IPS-15b (cell line): Measurements from ENCODE around the gene ST8SIA6.

ENCODE experiments used
- H3K27me3 ChIP-seq: one replicate; pipeline ENCODE4 v1.6.1; 2013; ENCODE audit warnings: low read length; ENCODE audit not compliant: control insufficient read depth, insufficient read depth
- H3K36me3 ChIP-seq: one replicate; pipeline ENCODE4 v1.6.1; 2013; ENCODE audit warnings: low read length; ENCODE audit not compliant: control insufficient read depth, insufficient read depth
- H3K4me1 ChIP-seq: one replicate; pipeline ENCODE4 v1.6.1; 2013; ENCODE audit warnings: mild to moderate bottlenecking, low read length; ENCODE audit not compliant: control insufficient read depth, insufficient read depth
- H3K4me3 ChIP-seq: one replicate; pipeline ENCODE4 v1.5.1; 2013; ENCODE audit warnings: low read depth, low read length
- H3K9ac ChIP-seq: one replicate; pipeline ENCODE4 v1.6.1; 2013; ENCODE audit warnings: low read depth, mild to moderate bottlenecking, low read length
- H3K9me3 ChIP-seq: one replicate; pipeline ENCODE4 v1.6.1; 2013; ENCODE audit warnings: mild to moderate bottlenecking, low read length; ENCODE audit not compliant: control insufficient read depth, insufficient read depth

Gene ST8SIA6

GRCh38 chr10:17375936-17376584 is 78.3 kb downstream of the ST8SIA6 start:
- H3K27me3 ChIP-seq: no peaks in the 10 kb centered on the region
- no peak overlapping the region for H3K4me3 ChIP-seq
- H3K36me3 ChIP-seq: no peaks in the 10 kb centered on the region
- no peaks in the 10 kb centered on the region for H3K9me3 ChIP-seq
- H3K4me1 ChIP-seq: peaks cover 6% of the 10 kb centered on the region
- H3K9ac ChIP-seq: no peak overlapping the region

DNA sequence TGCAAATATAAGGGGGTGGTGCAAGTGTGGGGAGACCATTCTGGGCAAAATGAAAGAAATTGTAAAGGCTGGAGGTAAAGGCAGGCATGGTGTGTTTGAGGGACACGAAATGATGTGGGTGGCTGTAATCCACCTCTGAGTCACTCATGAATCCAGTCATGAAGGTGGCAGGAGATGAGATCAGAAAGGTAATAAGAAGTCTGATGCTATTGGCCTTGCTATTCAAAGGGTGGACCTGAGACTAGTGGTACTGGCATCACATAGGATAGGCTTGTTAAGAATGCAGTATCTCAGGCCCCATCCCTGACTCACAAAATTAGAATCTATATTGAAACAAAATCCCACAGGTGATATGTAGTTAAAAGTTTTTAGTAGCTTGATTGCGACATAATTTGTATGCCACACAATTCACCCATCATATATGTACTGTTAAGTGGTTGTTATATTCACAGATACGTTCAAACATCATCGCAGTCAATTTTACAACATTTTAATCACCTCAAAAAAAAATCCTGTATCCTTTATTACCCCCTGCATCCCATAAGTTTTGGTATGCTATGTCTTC is 85.6 kb downstream of the ST8SIA6 start:
- no peaks in the 10 kb centered on the region for H3K4me1 ChIP-seq
- H3K36me3 ChIP-seq: no peaks in the 10 kb centered on the region
- H3K9ac ChIP-seq: no peak overlapping the region
- H3K4me3 ChIP-seq: no peak overlapping the region
- no peaks in the 10 kb centered on the region for H3K9me3 ChIP-seq
- no peaks in the 10 kb centered on the region for H3K27me3 ChIP-seq

- H3K36me3 ChIP-seq: no peaks in the 10 kb centered on the region
- H3K27me3 ChIP-seq: no peaks in the 10 kb centered on the region
- no peaks in the 10 kb centered on the region for H3K9me3 ChIP-seq
- H3K4me3 ChIP-seq: no peak overlapping the region
- H3K4me1 ChIP-seq: no peaks in the 10 kb centered on the region
- H3K9ac ChIP-seq: no peak overlapping the region
Observed at GRCh38 chr10:17366705-17367104, 87.7 kb downstream of the ST8SIA6 start.

DNA sequence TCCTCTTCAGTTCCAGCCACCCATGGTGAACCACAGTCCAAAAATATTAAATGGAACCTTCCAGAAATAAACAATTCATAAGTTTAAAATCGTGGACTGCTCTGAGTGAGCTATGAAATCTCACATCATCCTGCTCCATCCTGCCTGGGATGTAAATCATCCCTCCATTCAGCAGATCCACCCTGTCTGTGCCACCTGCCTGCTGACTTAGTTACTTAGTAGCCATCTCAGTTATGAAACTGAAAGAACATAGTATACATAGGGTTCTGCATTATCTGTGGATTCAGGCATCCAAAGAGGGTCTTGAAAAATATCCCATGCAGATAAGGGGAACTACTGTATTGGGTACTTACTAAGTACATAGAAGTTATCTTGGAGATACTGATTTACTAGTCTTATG is 89.0 kb downstream of the ST8SIA6 start:
- no peaks in the 10 kb centered on the region for H3K9me3 ChIP-seq
- no peak overlapping the region for H3K4me3 ChIP-seq
- H3K9ac ChIP-seq: no peak overlapping the region
- H3K4me1 ChIP-seq: no peaks in the 10 kb centered on the region
- H3K27me3 ChIP-seq: no peaks in the 10 kb centered on the region
- no peaks in the 10 kb centered on the region for H3K36me3 ChIP-seq

GRCh38 chr10:17358461-17358860 is 95.9 kb downstream of the ST8SIA6 start:
- Histone ChIP-seq H3K4me1 (no peaks in the 10 kb centered on the region), H3K9me3 (no peaks in the 10 kb centered on the region), H3K9ac (no peak overlapping the region), H3K27me3 (no peaks in the 10 kb centered on the region), H3K36me3 (no peaks in the 10 kb centered on the region), H3K4me3 (no peak overlapping the region)

GRCh38 chr10:17357781-17358180 is 96.6 kb downstream of the ST8SIA6 start:
- no peaks in the 10 kb centered on the region for H3K27me3 ChIP-seq

DNA sequence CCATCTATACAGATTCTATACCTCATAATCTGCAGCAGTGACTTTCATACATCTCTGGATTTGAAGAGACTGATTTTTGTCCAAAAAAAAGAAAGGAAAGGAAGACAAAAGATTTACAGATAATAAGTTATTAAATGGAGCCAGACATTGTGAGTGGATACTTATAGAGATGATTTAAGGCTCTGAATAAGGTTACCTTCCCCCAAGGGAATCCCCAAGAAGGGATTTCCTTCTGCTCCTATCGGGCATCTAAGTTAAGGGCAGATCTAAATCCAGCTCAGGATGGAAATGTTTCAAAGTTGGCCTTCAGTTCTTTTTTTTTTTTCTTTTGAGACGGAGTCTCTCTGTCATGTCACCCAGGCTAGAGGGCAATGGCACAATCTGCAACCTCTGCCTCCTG is 97.6 kb downstream of the ST8SIA6 start:
- Histone ChIP-seq H3K9ac (no peak overlapping the region), H3K36me3 (no peaks in the 10 kb centered on the region), H3K27me3 (no peaks in the 10 kb centered on the region), H3K4me1 (no peaks in the 10 kb centered on the region), H3K4me3 (no peak overlapping the region), H3K9me3 (no peaks in the 10 kb centered on the region)

More at GRCh38 chr10:17357781-17358180, 96.6 kb downstream of the ST8SIA6 start:
- Histone ChIP-seq H3K4me3 (no peak overlapping the region), H3K9me3 (no peaks in the 10 kb centered on the region), H3K36me3 (no peaks in the 10 kb centered on the region), H3K9ac (no peak overlapping the region), H3K4me1 (no peaks in the 10 kb centered on the region)

DNA sequence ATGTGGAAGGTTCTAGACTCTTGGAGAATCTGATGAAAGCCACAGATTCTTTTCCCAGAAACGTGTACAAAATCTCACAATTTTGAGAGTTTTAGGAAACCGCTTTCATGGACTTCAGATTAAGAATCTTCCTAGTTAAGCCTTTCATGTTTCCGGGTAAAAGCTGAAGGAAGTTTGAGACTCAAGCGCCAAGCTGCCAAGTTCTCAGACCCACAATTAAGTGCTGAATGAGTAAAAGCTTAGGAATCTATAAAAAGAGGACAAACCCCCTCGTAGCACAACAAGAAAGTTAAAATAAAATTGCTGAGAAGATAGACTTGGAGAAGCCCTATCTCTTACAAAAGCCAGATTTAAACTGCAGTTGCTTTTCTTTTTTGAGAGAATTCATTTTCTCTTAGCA is 99.6 kb downstream of the ST8SIA6 start:
- Histone ChIP-seq H3K36me3 (no peaks in the 10 kb centered on the region), H3K4me1 (no peaks in the 10 kb centered on the region), H3K9ac (no peak overlapping the region), H3K27me3 (no peaks in the 10 kb centered on the region), H3K4me3 (no peak overlapping the region), H3K9me3 (no peaks in the 10 kb centered on the region)

DNA sequence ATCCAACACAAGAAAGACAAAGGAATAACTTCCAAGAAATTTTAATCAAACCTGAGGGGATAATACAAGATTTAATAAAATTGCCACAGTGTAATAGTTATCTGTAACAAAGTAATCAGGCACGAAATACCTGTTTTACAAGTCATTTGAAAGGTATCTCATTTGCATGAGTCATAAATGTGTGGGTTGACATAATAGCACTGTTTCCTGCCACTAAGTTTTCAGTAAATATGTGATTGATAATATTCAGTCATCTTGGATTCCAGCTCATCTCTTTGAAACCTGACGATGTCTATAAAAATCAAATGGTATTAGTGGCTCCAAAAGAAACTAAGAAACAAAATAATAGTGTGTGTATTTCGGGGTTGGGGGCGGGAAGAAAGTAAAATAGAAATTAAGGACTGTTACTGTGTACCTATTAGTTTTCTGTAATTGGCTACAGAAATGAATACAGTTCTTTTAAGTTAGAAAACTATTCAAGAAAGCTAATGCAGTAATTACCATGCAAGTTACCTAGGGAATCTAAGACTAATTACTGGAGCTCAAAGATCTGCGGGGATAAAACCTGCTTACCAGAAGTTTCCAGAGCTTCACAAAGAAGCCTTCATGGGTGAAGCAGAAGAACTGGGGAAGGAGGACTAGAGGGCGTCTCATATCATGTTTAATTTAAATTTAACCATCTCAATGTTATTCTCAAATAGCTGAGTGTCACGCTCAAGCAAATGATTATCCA is 100.7 kb downstream of the ST8SIA6 start:
- Histone ChIP-seq H3K9me3 (no peaks in the 10 kb centered on the region), H3K27me3 (no peaks in the 10 kb centered on the region), H3K36me3 (no peaks in the 10 kb centered on the region), H3K4me1 (no peaks in the 10 kb centered on the region), H3K9ac (no peak overlapping the region), H3K4me3 (no peak overlapping the region)

DNA sequence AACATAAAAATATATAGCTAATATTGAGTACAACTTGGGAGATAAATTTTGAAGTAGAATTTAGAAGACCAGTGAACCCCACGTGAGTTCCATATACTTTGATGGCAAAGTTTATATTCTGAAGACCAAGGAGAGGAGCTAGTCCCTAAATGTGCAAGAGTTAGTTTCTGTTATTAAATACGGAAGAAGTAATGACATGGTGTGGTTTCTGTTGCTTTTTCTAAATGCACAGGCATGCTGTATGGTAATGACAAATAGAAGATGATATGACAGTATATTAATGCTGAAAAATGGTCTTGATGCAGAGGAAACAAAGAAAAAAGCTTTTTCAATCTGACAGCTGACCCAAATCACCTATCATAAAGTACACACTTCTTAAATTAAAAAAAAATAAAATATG is 101.8 kb downstream of the ST8SIA6 start:
- no peak overlapping the region for H3K9ac ChIP-seq
- no peaks in the 10 kb centered on the region for H3K9me3 ChIP-seq
- no peaks in the 10 kb centered on the region for H3K36me3 ChIP-seq
- no peak overlapping the region for H3K4me3 ChIP-seq
- H3K27me3 ChIP-seq: no peaks in the 10 kb centered on the region
- no peaks in the 10 kb centered on the region for H3K4me1 ChIP-seq

- Histone ChIP-seq H3K4me1 (no peaks in the 10 kb centered on the region), H3K9me3 (no peaks in the 10 kb centered on the region), H3K9ac (no peak overlapping the region), H3K4me3 (no peak overlapping the region), H3K27me3 (no peaks in the 10 kb centered on the region), H3K36me3 (no peaks in the 10 kb centered on the region)
Observed at GRCh38 chr10:17351506-17351905, 102.9 kb downstream of the ST8SIA6 start.

DNA sequence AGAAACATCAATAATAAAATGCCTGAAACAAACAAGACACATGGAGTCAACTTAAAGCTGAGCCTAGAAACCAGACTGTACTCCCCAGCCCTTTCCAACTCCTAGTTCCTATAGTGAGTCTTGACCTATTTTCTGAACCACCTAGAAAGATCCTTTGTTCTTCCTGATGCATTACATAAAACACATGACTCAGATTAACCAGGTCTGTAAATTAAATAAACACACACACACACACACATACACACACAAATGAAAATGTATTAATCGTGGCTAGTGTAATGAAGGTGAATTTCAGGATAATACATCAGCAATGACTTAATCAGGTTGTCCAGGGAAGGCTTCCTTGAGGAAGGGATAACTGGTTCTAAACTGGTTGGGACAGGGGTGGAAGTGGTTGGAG is 104.7 kb downstream of the ST8SIA6 start:
- no peak overlapping the region for H3K9ac ChIP-seq
- H3K27me3 ChIP-seq: no peaks in the 10 kb centered on the region
- no peak overlapping the region for H3K4me3 ChIP-seq
- no peaks in the 10 kb centered on the region for H3K36me3 ChIP-seq
- no peaks in the 10 kb centered on the region for H3K9me3 ChIP-seq
- no peaks in the 10 kb centered on the region for H3K4me1 ChIP-seq
